Ammon's horn (tissue), 1 donor: ENCODE results near the gene KIAA1328.

Experiments used
- DNase-seq: peaks from one replicate; pipeline ENCODE4 v3.0.0-alpha.2; 2016; ENCODE audit warnings: low spot score

KIAA1328 gene

GRCh38 chr18:36953047-36953446 is 124.1 kb downstream of the KIAA1328 start:
- no peak for DNase-seq

GRCh38 chr18:36960038-36960437 is 131.1 kb downstream of the KIAA1328 start:
- no peak for DNase-seq

DNA sequence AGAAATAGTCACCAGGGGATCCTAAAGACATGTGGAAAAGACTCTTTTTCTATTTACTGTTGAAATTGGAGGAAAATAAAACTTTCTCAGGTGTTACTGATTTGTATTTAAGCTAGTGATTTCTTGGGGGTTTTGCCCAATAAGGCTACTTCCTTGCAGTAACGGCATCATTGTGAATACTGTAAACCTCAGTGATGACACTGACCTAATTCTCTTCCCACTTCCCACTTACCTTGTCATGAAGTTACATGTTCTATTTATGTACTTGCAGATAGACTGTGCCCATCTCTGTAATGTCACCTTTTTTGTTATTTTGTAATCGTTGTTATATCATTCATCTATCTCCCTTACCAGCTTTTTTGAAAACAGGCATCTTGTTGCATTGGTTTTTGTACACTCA is 134.5 kb downstream of the KIAA1328 start:
- DNase-seq, result no peak

GRCh38 chr18:36974686-36975085 is 145.8 kb downstream of the KIAA1328 start:
- no peak for DNase-seq

DNA sequence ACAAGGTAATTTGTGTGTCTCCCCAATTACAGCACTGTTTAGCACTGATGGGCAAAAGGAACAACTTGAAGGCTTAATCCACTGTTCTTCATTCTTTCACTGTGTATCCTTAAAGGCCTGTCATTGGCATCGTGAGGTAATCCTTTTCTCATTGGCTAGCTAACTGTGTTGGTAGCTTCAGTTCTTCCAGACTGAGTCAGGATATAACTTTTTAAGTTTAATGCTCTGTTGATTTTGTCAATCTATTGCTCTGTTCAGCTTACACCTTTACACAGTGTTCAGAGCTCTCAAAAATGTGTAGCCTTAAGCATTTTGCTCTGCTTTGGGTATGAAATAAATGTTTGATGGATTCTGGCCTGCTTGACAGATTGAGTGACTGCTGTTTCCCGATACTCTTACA is 148.2 kb downstream of the KIAA1328 start:
- no peak for DNase-seq

GRCh38 chr18:36993068-36993467 is 164.1 kb downstream of the KIAA1328 start:
- no peak for DNase-seq

DNA sequence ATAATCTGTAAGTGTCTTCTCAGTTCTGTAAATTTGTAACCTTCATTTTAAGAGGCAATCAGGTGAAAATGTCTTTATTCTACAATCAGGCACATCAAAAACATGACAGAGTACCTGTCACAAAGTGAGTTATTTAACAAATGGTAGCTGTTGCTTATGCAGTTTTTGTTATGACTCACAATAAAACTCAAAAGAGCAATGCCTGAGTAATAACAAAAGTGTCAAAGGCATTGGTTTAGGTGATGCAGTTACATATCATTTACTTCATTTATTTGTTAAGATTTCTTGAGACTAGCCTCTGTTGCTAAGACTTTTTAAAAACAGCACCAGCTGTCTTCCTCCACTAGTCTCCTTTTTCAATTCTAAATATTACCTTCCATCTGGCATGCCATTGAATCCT is 177.8 kb downstream of the KIAA1328 start:
- DNase-seq, result no peak

DNA sequence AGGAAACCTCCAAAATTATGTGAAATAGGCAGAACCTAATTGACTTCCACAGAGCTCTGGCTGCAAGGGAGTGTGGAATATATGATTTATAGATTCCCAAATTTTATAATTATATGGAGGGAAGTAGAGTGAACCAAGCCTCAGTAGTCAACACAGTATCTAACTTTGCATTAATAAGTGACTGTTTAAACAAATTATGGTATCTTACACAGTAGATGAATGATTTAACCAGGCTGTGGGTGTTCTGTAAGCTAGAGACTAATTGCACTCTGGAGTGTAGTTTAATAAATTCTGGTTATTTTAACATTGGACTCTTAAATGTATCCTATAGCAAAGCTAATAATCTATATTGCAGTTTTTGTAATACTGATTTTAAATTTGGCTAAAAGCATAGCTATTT is 183.5 kb downstream of the KIAA1328 start:
- no peak for DNase-seq

- DNase-seq, result no peak
Observed at GRCh38 chr18:37019157-37019827, 190.4 kb downstream of the KIAA1328 start.

DNA sequence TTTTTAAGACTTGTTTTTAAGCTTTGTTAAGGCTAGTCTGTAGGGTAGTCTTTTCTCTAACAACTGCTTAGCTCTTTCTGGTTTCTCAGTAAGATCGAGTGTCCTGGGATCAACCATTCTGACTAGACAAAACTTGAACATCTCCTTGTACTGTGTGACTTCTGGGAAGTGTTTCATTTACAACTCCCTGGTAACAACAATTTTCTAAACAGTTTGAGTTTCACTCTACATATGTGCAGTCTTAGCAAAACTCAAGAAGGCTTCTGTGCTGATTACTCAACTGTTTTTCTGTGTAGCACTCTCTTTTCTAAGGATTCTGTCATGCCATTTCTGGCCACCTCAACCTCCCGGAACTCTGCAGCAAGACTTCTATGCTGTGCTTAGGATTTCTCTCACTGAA is 204.5 kb downstream of the KIAA1328 start:
- DNase-seq, result no peak

DNA sequence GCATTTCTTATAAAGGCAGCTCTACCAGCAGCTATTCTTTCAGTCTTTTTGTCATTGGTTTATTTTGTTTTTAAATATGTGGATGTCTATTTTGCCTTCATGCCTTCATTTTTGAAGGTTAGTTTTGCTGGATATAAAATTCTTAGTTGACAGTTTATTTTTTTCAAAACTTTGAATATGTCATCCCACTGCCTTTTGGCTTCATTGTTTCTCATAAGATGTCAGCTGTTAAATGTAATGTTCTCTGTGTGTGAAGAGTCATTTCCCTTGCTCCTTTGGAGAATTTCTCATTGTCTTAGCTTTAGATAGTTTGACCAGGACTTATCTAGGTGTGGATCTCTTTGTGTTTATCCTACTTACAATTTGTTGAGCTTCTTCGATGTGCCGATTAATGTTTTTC is 213.5 kb downstream of the KIAA1328 start:
- DNase-seq, result no peak

GRCh38 chr18:37055137-37055802 is 226.3 kb downstream of the KIAA1328 start:
- DNase-seq, result no peak

DNA sequence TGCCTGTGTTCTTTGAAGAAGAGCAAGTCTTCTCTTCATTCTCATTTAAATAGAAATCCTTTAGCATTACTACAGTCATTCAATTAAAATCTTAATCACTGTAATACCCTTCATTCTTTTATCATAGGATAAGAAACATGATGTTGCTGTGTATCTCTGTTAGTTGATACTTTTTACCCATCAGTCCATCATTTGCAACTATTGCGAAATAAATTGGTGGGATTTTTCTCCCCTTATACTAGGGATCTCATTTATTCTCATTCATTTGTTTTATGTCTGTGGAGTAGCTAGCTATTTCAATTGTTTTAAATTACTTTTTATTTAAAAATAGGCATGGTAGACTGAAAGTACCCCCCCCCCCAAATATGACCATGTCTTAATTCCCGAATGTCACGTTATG is 235.3 kb downstream of the KIAA1328 start:
- no peak for DNase-seq

GRCh38 chr18:37065254-37065653 is 236.3 kb downstream of the KIAA1328 start:
- DNase-seq, result no peak

DNA sequence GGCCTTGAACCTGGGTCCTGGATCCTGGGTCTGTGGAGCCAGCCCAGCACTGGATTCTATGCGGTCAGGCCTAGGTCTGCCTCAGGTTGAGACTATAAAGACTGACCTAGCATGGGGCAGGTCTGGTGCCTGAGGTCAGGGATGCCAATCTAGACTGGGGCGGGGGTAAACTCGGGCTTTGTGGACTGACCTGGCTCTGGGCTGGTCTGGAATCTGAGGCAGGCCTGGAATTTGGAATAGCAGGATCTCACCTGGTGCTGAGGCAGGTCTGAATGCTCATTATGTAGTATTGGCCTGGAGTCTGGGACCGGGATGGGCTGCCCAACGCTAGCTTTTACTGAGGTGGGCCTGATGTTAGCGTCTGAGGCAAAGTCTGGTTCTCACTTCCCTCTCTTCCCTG is 256.0 kb downstream of the KIAA1328 start:
- no peak for DNase-seq

DNA sequence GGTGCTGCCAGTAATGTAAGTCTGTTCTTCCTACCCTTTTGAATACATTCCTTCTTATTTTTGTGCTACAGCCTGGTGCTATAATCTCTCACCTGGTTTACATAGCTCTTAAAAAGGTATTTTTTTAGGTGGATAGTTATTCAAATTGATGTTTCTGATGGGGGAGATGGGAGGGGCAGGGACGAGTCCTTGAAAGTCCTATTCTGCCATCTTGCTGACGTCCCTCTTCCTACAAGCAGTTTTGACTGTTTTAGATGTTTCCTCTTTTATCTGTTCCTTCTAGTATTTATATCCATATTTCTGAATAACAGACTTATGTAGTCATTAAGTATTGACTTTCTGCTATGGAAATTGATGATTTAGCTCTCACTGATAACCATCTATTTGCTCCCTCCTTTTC is 256.4 kb downstream of the KIAA1328 start:
- no peak for DNase-seq

DNA sequence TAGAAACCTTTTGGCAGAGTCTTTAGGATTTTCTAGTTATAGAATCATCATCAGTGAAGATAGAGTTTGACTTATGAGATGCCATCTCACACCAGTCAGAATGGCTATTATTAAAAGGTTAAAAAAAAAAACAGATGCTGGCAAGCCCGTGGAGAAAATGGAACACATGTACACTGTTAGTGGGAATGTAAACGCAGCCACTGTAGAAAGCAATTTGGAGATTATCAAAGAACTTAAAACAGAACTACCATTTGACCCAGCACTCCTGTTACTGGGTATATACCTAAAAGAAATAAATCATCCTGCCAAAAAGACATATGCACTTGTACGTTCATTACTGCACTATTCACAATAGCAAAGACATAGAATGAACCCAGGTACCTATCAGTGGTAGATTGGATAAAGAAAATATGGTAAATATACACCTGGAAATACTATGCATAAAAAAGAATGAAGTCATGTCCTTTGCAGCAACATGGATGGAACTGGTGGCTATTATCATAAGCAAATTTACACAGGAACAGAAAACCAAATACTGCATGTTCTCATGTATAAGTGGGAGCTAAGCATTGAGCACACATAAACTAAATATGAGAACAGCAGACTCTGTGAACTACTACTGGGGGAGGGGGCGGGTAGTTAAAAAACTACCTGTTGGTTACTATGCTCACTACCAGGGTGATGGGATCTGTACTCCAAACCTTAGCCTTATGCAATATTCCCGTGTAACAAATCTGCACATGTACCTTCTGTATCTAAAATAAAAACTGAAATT is 279.0 kb downstream of the KIAA1328 start:
- no peak for DNase-seq

GRCh38 chr18:37122877-37123276 is 293.9 kb downstream of the KIAA1328 start:
- DNase-seq, result no peak

DNA sequence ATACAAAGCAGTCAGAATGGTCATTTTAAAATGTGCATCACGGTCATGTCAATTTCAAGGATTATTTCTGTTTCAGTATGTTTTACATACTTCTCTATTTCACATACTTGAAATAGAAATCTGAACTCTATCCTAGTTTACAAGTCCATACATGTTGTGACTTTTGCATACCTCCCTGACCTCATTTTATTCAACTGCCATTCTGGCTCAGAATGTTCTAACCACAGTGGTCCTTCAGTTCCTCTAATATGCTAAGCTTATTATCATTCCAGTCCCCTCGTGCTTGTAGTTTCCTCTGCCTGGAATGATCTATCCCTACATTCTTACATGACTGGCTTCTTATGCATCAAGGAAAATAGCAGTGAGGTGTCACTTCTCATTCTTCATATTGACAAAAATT is 295.6 kb downstream of the KIAA1328 start:
- no peak for DNase-seq

GRCh38 chr18:37135177-37135576 is 306.2 kb downstream of the KIAA1328 start:
- DNase-seq, result no peak

GRCh38 chr18:37138456-37138855 is 309.5 kb downstream of the KIAA1328 start:
- DNase-seq, result no peak

DNA sequence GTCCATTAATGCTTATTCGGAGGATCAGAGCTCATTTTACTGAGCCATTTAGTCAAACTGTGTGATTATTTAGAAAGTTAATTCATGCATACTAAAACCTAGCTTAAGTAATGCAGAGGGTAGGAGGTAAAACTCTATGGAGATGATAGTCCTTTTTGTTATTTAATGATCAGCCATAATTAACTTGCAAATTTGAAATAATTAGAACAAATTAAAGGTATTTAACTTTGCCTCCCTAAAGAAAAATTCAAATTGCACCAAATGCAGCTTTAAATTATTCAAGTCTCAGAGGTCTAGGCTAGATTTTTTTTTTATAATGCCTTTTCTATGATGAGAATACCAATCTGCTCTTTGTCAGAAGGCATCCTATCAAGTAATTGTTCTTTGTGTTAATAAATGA is 310.9 kb downstream of the KIAA1328 start:
- DNase-seq, result no peak

DNA sequence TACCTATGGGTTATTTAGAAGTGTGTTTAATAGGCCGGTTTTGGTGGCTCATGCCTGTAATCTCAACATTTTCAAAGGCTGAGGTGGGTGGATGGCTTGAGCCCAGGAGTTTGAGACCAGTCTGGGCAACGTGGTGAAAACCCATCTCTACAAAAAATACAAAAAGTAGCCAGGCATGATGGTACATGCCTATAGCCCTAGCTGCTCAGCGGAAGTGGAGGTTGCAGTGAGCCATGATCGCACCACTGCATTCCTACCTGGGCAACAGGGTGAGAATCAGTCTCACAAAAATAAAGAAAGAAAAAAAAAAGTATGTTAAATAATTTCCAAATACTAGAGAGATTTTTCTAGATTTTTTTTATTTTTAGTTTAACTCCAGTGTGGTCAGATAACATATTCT is 316.0 kb downstream of the KIAA1328 start:
- no peak for DNase-seq
